OCI-LY1 (cell line): ENCODE data around the gene XPA.

ENCODE experiments used
- EZH2 ChIP-seq: fragments of 200-600 bp; sonication (generic), shearing (Covaris generic); IDR thresholded peaks from 2 replicates; pipeline ENCODE4 v1.8.0; 2017; ENCODE audit warnings: borderline replicate concordance, mixed run types, mild to moderate bottlenecking, antibody characterized with exemption, low read length, moderate library complexity, mixed read lengths
- TF ChIP-seq, protein P1 (sequence below): fragments of 200-600 bp; sonication (generic), shearing (Covaris generic); IDR thresholded peaks from 2 replicates; pipeline ENCODE4 v1.5.1; 2017; ENCODE audit warnings: mild to moderate bottlenecking, antibody characterized with exemption, low read length, moderate library complexity, mixed read lengths

DNA sequence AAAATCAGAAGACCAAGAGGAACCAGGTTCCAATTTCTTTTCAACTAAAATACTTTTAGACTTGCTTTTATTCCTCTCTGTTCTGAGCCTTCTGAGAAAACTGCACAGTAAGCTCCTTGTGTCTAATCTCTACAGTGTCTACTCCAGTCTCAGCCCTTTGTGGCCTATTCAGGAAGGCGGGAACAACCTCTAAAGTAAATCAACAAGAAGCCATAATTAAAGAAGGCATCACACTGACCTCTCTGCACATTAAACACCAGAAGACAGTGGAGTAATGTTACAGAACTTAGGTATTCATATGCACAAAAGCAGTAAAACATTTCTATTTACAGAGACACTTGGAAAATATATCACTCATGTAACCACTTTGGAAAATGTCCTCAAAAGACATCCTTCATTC, 14.9 kb downstream of the XPA start:
- TF ChIP-seq, protein P1, sequence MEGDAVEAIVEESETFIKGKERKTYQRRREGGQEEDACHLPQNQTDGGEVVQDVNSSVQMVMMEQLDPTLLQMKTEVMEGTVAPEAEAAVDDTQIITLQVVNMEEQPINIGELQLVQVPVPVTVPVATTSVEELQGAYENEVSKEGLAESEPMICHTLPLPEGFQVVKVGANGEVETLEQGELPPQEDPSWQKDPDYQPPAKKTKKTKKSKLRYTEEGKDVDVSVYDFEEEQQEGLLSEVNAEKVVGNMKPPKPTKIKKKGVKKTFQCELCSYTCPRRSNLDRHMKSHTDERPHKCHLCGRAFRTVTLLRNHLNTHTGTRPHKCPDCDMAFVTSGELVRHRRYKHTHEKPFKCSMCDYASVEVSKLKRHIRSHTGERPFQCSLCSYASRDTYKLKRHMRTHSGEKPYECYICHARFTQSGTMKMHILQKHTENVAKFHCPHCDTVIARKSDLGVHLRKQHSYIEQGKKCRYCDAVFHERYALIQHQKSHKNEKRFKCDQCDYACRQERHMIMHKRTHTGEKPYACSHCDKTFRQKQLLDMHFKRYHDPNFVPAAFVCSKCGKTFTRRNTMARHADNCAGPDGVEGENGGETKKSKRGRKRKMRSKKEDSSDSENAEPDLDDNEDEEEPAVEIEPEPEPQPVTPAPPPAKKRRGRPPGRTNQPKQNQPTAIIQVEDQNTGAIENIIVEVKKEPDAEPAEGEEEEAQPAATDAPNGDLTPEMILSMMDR = no peak
- no peak for TF ChIP-seq EZH2
